Activated naive CD4-positive, alpha-beta T cell treated with anti-CD3 and anti-CD28 coated beads, Interleukin-2, amount 10 ng/mL, durations not matched to agents 7 days and 5 days (primary cell): ENCODE measurements around the gene CDK5R1.

Source experiments
- CTCF ChIA-PET: fragments of 350-600 bp; sonication (Branson Sonifier 250); formaldehyde crosslinking; loops from one replicate; lab custom pipeline; 2021; ENCODE audit warnings: antibody characterized with exemption; lab: Charles Lee
- DNase-seq: peaks from one replicate; pipeline ENCODE4 v3.0.0-alpha.2; 2020
- H3K27ac Mint-ChIP-seq: one replicate; pipeline ENCODE4 v1.8.0; 2021; ENCODE audit warnings: mild to moderate bottlenecking, moderate library complexity, mixed read lengths
- H3K27me3 Mint-ChIP-seq: one replicate; pipeline ENCODE4 v1.8.0; 2021; ENCODE audit warnings: mild to moderate bottlenecking, mixed read lengths
- H3K36me3 Mint-ChIP-seq: one replicate; pipeline ENCODE4 v1.8.0; 2021; ENCODE audit warnings: mixed read lengths
- H3K4me1 Mint-ChIP-seq: one replicate; pipeline ENCODE4 v1.8.0; 2021; ENCODE audit warnings: mixed read lengths
- H3K4me3 Mint-ChIP-seq: one replicate; pipeline ENCODE4 v1.8.0; 2021; ENCODE audit warnings: mild to moderate bottlenecking, moderate library complexity, mixed read lengths
- H3K9me3 Mint-ChIP-seq: one replicate; pipeline ENCODE4 v1.8.0; 2021; ENCODE audit warnings: mixed read lengths

The CDK5R1 gene

DNA sequence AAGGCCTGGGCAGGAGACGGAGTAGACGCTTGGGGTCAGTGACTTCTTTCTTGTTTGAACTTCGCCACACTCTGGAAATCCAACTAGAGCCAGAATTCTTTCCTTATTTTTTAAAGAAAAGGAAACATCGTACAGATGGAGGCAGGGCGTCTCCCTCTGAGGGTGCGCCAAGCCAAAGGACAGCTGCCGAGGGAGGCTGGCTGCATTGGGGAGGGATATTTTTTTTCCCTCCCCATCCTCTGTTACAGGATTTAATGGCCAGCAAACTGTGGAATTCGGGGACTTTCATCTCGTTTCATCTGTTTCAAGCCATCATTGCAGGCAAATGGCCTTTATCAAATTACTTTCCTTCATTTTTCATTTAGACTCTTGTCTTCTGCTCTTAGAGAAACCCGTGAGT, 15.9 kb downstream of the CDK5R1 start:
- CTCF ChIA-PET = interaction anchor here (2.6 kb wide), 1 partner anchor 11 kb away, joined by 8 read pairs; no protein-coding TSS in a partner anchor
- no peaks in the 10 kb centered on the region for H3K27me3 Mint-ChIP-seq
- peak overlapping the region; percentile 100 for H3K27ac Mint-ChIP-seq
- H3K36me3 Mint-ChIP-seq = peaks cover 2% of the 10 kb centered on the region
- no peaks in the 10 kb centered on the region for H3K9me3 Mint-ChIP-seq
- DNase-seq = no peak
- H3K4me1 Mint-ChIP-seq = peaks cover 53% of the 10 kb centered on the region
- peak overlapping the region; percentile 46 for H3K4me3 Mint-ChIP-seq

DNA sequence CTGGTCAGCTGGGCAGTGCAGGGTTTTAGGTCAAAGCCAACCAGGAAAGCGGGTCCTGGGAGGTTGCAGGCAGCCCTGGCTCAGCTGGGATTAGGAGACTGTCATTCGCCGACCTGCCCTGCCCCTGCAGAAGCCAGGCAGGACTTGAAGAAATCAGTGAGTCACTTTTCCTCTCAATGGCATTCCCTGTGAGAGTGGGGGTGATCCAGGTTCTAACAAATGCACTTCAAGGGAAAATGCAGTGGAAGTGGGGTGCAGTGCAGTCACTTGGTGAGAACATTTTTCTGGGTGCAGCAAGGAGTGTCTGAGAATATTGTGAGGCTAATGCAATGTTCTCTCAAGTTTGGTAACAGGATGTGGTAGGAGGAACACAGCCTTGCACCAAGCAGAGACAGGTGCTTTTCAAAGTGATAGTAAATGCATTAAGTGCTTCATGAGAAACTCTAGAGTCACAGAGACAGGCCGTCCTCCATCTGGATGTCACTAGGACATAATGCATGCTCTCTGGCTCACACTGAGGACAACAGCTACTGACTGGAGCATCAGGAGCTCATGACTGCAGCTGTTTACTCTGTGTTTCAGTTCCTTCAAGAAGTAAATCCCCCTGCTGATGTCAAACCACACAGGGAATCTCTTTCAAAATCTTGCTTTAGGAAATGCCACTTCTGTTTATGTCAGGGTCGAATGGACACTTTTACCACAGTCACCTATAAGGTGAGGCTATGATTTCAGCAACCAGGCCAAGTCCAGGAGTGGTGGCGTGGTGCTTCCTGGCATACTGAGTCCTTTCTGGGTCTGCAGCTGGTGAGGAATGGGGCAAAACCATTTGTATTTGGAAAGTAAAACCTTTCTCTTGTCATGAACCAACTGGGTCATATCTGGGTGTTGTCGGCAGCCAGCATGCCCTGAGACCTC, 16.7 kb downstream of the CDK5R1 start:
- peak; percentile 70 for DNase-seq
- Mint-ChIP-seq H3K4me3 (peak overlapping the region; percentile 52), H3K9me3 (no peaks in the 10 kb centered on the region), H3K27ac (peak overlapping the region; percentile 100), H3K36me3 (peaks cover 2% of the 10 kb centered on the region), H3K4me1 (peaks cover 57% of the 10 kb centered on the region), H3K27me3 (no peaks in the 10 kb centered on the region)
- CTCF ChIA-PET = interaction anchor here (1.3 to 2.6 kb wide), 3 partner anchors 12 to 20 kb away, joined by 4 to 8 read pairs (median 6); no protein-coding TSS in a partner anchor

DNA sequence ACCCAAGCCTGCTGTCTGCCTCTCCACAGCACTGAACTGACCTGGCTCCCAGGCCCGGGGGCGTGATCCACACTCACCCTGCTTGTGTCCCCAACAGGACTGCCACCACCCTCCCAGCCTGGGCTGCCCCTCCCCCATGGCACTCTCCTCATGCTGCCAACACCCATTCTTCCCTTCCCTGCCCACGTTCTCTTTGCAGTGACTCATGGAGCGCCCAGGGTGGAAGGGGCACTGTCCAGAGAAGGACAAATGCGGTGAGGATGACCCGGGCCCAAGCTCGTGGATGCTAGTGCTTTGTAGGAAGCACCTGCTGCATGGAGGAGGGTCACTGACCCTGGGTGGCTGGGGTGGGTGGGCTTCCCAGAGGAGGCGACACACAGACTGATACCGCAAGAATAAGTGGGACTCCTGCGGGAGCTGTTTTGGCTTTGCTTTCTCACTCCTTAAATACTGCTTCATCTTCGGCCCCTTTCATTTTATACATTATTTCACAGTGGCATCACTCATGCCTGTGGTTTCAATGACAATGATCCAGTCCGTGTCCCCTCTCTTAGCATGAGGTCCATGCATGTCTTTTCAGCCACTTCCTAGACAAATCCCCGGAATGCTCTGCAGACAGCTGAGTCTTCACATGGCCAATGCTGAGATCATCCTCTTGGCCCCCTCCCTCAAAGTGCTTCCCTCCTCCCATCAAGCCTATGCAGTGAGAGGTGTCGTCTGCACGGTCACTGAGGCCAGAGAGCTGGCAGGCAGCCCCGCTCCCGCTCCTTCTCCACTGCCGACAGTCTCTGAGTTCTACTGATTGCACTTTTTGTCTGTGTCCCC, 17.6 kb downstream of the CDK5R1 start:
- Mint-ChIP-seq H3K9me3 (no peaks in the 10 kb centered on the region), H3K4me3 (peak overlapping the region; percentile 52), H3K4me1 (peaks cover 65% of the 10 kb centered on the region), H3K27ac (peak overlapping the region; percentile 100), H3K27me3 (no peaks in the 10 kb centered on the region), H3K36me3 (peaks cover 2% of the 10 kb centered on the region)
- DNase-seq = peak; percentile 49
- CTCF ChIA-PET = interaction anchor here (1.3 to 2.6 kb wide), 3 partner anchors 13 to 19 kb away, joined by 4 to 8 read pairs (median 6); no protein-coding TSS in a partner anchor

DNA sequence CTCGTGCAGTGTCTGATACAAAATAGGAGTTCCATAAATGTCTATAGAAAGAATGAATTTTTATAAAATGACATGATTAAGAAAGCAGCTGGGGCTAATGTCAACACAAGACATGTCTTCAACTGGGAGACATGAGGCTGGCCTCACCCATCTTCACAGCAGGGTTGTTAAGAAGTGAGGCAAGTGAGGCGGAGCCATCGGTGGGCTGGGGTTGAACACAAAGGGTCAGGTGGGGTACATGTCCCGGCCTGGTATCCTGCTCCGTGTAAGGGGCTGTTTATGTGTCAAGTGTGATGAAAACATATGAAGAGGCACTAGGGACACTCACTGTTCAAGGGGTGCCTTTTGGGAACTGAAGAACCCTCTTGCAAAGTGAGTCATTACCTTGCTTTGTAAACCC, 22.1 kb downstream of the CDK5R1 start:
- no peak for DNase-seq
- peaks cover 4% of the 10 kb centered on the region for H3K27me3 Mint-ChIP-seq
- H3K36me3 Mint-ChIP-seq = peaks cover 2% of the 10 kb centered on the region
- CTCF ChIA-PET = no interaction called here
- no peaks in the 10 kb centered on the region for H3K9me3 Mint-ChIP-seq
- H3K4me1 Mint-ChIP-seq = peaks cover 45% of the 10 kb centered on the region
- H3K4me3 Mint-ChIP-seq = no peak overlapping the region
- H3K27ac Mint-ChIP-seq = no peak overlapping the region

DNA sequence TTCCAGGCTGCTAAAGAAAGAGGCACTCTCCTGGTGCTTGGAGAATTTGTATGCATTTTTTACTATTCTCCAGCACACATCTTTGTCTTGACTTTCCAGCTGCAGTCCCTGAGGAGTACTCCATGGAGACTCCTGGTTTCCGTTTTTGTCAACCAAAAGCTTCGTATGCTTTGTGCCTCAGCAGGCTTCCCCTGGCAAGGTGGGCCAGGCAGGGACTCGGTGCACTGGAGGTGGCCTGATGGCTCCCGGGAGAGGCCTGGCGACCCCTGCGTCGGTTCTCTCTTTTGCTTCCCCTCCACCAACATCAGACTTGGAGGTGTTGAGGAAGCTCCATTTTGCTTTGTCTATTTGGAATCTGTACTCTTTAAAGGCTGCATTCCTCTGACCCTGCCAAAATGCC, 23.7 kb downstream of the CDK5R1 start:
- peaks cover 33% of the 10 kb centered on the region for H3K4me1 Mint-ChIP-seq
- H3K27me3 Mint-ChIP-seq = peaks cover 4% of the 10 kb centered on the region
- H3K4me3 Mint-ChIP-seq = no peak overlapping the region
- CTCF ChIA-PET = interaction anchor here (1.1 to 1.8 kb wide), 2 partner anchors 13 to 48 kb away, joined by 3 to 6 read pairs; no protein-coding TSS in a partner anchor
- H3K27ac Mint-ChIP-seq = no peak overlapping the region
- no peak for DNase-seq
- peaks cover 2% of the 10 kb centered on the region for H3K36me3 Mint-ChIP-seq
- H3K9me3 Mint-ChIP-seq = no peaks in the 10 kb centered on the region

DNA sequence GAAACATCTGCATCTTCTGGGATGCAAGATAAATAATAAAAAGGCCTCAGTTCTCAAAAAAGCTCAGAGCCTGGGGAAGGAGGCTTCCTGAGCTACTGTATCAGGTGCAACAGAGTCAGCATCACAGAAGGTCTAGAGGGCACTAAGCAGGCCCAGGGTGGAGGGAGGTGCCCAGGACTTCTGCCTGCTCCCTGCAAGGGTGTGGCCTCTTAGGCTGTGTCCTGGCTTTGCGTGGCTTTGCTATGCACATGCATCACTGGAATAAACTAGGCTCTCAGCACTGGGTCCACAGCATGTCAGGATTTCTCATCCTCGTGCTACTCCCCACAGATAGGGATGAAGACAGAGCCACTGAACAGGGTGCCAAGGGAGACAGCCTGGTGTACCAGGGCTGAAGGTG, 25.5 kb downstream of the CDK5R1 start:
- CTCF ChIA-PET = interaction anchor here (0.9 kb wide), 1 partner anchor 50 kb away, joined by 3 read pairs; no protein-coding TSS in a partner anchor

DNA sequence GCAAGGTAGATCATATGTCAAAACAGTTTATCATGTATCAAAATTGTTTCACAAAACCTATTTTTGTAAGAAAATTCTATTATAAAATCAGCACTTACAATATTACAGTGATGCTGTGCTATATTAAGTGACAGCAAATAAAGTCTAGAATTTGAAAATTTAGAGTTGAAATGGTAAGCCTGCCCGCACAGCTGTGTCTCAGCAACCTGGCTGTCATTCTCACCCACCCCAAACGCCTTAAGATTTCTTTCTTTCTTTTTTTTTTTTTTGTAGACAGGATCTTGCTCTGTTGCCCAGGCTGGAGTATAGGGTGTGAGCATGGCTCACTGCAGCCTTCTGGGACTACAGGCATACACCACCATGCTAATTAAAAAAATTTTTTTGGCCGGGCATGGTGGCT, 26.8 kb downstream of the CDK5R1 start:
- Mint-ChIP-seq H3K9me3 (no peaks in the 10 kb centered on the region), H3K27me3 (peaks cover 5% of the 10 kb centered on the region), H3K36me3 (no peaks in the 10 kb centered on the region), H3K4me3 (no peak overlapping the region), H3K4me1 (peaks cover 49% of the 10 kb centered on the region), H3K27ac (no peak overlapping the region)
- CTCF ChIA-PET = no interaction called here
- DNase-seq = no peak

More for the DNA sequence above, 25.5 kb downstream of the CDK5R1 start:
- H3K27me3 Mint-ChIP-seq = peaks cover 4% of the 10 kb centered on the region
- no peaks in the 10 kb centered on the region for H3K9me3 Mint-ChIP-seq
- H3K36me3 Mint-ChIP-seq = no peaks in the 10 kb centered on the region
- H3K4me3 Mint-ChIP-seq = no peak overlapping the region
- no peak for DNase-seq
- H3K4me1 Mint-ChIP-seq = peaks cover 42% of the 10 kb centered on the region
- H3K27ac Mint-ChIP-seq = no peak overlapping the region

DNA sequence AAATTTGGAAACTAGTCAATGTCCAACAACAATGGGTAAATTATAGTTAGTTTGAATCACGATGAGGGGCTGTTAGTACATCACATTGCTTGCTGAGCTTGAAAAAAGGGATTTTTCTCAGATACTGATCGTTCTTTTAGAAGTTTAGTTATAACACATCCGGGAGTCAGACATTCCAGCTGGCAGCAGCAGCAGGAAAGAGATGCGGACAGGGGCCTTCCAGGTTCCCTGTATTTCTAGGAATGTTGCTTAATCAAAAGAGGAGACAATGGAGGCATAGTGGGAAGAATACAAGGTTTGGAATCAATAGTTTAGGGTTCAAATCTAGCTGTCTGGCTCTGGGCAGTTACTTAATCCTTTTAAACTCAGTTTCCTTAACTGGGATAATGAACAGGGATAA, 27.8 kb downstream of the CDK5R1 start:
- CTCF ChIA-PET = no interaction called here
- no peaks in the 10 kb centered on the region for H3K9me3 Mint-ChIP-seq
- no peak overlapping the region for H3K4me3 Mint-ChIP-seq
- no peak for DNase-seq
- H3K36me3 Mint-ChIP-seq = no peaks in the 10 kb centered on the region
- no peak overlapping the region for H3K27ac Mint-ChIP-seq
- H3K27me3 Mint-ChIP-seq = peaks cover 10% of the 10 kb centered on the region
- H3K4me1 Mint-ChIP-seq = peaks cover 48% of the 10 kb centered on the region

DNA sequence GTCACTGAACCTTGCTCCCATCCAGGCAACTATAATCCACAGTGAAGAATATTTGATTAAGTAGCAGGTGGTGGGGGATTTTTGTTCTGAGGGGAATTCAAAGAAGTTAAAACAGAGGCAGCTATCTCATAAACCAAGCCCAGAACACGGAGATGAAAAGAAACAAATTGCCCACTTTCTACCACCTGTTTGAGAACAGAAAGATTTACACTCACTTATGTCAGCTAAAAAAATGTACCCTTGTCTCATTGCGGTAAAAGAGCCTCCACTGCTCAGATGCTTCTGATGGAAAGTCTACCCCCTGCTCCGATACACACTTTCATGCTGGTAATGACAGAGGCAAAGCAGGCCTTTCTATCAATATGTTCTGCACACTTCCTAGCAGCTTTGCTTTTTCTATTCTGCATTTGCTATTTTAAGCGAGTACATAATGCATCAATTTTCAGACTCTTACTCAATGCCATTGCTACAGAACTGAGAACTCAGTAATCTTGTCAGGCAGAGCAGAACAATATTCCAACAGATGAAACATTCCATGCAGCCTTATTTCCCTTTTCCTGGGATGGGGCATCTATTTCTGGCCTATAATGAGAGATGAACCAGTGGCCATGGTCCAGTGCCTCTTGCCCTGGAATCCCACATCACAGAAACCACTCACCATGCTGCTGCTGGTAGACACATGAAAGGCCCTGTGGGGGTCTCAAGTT, 29.0 kb downstream of the CDK5R1 start:
- H3K4me1 Mint-ChIP-seq = peaks cover 61% of the 10 kb centered on the region
- DNase-seq = no peak
- peaks cover 10% of the 10 kb centered on the region for H3K27me3 Mint-ChIP-seq
- H3K27ac Mint-ChIP-seq = no peak overlapping the region
- no peak overlapping the region for H3K4me3 Mint-ChIP-seq
- no peaks in the 10 kb centered on the region for H3K9me3 Mint-ChIP-seq
- CTCF ChIA-PET = interaction anchor here (1.8 kb wide), 1 partner anchor 12 kb away, joined by 4 read pairs; no protein-coding TSS in a partner anchor
- H3K36me3 Mint-ChIP-seq = no peaks in the 10 kb centered on the region

DNA sequence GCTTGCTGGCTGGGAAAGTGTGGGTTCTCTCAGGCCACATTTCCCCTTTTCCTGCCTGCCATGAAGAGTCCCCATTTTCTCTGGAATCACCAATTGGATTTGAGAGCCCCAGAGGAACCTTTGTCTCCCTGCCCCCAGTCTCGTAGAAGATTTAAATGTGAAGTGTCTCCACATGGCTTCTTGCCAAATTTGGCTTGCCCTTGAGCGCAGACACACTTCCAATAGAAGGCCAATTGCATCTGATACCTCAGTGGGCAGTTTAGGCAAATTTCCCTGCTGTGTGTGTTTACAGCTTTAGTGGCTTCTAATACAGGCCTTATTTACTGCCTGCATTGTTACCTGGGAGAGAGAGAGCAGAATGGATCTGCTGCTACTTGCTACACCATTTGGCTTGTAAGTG, 29.7 kb downstream of the CDK5R1 start:
- Mint-ChIP-seq H3K27ac (no peak overlapping the region), H3K27me3 (peaks cover 10% of the 10 kb centered on the region)

DNA sequence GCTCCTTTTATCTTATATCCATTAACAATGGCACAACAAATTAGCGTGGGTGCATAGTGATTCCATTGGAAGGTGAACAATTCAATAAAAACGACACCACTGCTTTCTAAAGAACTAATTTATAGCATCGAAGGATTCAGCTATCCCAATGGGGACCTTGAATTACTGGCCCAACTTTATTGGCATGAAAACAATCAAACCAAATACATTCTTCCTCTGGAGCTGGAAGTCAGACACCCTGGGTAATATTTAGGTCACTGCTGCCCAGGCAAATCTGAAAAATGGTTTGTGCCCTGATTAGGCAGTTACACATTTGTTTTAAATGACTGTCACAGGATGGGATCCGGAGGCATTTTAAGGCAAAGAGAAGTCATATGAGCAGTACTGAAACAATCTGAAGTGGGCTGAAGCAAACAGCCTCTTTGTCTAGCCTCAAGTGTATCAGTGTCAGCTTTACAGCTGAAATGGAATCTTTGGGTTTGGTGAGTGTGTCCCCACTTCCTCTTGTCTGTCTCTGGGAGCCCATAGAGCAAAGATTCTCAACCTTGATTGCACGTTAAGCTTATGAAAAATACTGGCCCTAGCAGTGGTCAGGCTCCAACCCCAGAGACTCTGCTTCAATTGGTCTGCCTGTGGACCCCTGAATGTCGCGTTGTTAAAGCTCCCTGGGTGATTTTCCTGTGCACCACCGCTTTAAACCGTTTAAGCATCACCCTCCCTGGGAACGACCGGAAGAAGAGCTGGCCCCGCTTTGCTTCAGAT, 30.3 kb downstream of the CDK5R1 start:
- H3K4me3 Mint-ChIP-seq = peak overlapping the region; percentile 17
- DNase-seq = peak; percentile 34
- H3K27ac Mint-ChIP-seq = peak overlapping the region; percentile 75
- no peaks in the 10 kb centered on the region for H3K9me3 Mint-ChIP-seq
- H3K27me3 Mint-ChIP-seq = peaks cover 10% of the 10 kb centered on the region
- no peaks in the 10 kb centered on the region for H3K36me3 Mint-ChIP-seq
- peaks cover 65% of the 10 kb centered on the region for H3K4me1 Mint-ChIP-seq
- CTCF ChIA-PET = interaction anchor here (0.5 to 1.8 kb wide), 6 partner anchors 13 to 1502 kb away, joined by 3 to 5 read pairs (median 4); no protein-coding TSS in a partner anchor

More for the DNA sequence above, 29.7 kb downstream of the CDK5R1 start:
- DNase-seq = no peak
- H3K36me3 Mint-ChIP-seq = no peaks in the 10 kb centered on the region
- peaks cover 67% of the 10 kb centered on the region for H3K4me1 Mint-ChIP-seq
- H3K9me3 Mint-ChIP-seq = no peaks in the 10 kb centered on the region
- CTCF ChIA-PET = interaction anchor here (1.2 to 1.8 kb wide), 3 partner anchors 13 to 33 kb away, joined by 4 to 5 read pairs (median 4); no protein-coding TSS in a partner anchor
- no peak overlapping the region for H3K4me3 Mint-ChIP-seq

DNA sequence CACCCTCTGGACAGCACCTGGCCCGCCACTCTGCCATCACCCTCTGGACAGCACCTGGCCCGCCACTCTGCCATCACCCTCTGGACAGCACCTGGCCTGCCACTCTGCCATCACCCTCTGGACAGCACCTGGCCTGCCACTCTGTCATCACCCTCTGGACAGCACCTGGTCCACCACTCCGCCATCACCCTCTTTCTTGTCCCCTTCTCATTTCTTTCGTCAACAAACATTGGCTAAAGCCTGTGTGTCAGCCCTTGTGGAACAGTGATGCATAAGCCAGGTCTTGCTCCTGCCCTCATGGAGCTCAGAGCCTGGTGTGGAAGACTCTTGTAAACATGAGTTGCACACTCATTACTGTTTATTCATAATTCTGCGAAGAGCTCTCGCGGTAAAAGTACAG, 31.2 kb downstream of the CDK5R1 start:
- no peak for DNase-seq
- Mint-ChIP-seq H3K36me3 (no peaks in the 10 kb centered on the region), H3K27me3 (peaks cover 10% of the 10 kb centered on the region), H3K9me3 (no peaks in the 10 kb centered on the region), H3K4me3 (peak overlapping the region; percentile 40), H3K4me1 (peaks cover 72% of the 10 kb centered on the region), H3K27ac (peak overlapping the region; percentile 62)
- CTCF ChIA-PET = interaction anchor here (1.0 to 1.8 kb wide), 5 partner anchors 14 to 55 kb away, joined by 3 to 4 read pairs (median 3); no protein-coding TSS in a partner anchor
